ENCODE data around the gene AFF4. TPM values are rescaled to one million over a fixed set of nuclear protein-coding genes. Genes with fewer than 3 reads are reported as not detected.
A peak's percentile ranks its signal among the peaks of the same experiment; 100 is the strongest.

Gene AFF4
- total and polyA plus RNA-seq, 2 of the 4 experiments (the other 2 are of a cell fraction), result 27.3 to 57.2 TPM

- H2AFZ ChIP-seq (replicated peaks; ENCODE audit: low read length, poor library complexity), result no peak overlapping the region
- CTCF ChIA-PET, result interaction anchor here (0.6 to 1.1 kb wide), 2 partner anchors 38 to 42 kb away, joined by 3 to 5 read pairs; no protein-coding TSS in a partner anchor
- no CpG with 5 or more reads among the region's 5 CpGs for WGBS, 2 experiments (ENCODE audit: extremely low coverage in 2 of 2, insufficient read length in 1 of 2)
- no peak overlapping the region for H3K14ac ChIP-seq (replicated peaks; ENCODE audit: low read depth, low read length)
- H2BK120ac ChIP-seq (ENCODE audit: low read depth, low read length), result no peak overlapping the region
- peaks cover 57% of the 10 kb centered on the region for H4K20me1 ChIP-seq (ENCODE audit: insufficient read depth, low read length)
- H3K79me1 ChIP-seq (ENCODE audit: low read depth in 1 of 2, low read length in 2 of 2), result peaks cover 32 to 65% of the 10 kb centered on the region in 2 experiments
- H4K91ac ChIP-seq (ENCODE audit: insufficient read depth, low read depth, low read length), result no peak overlapping the region
- POLR2A ChIA-PET (ENCODE audit: unreplicated experiment), result no interaction called here
- no peak overlapping the region for H3K4me3 ChIP-seq (ENCODE audit: insufficient read depth, low read depth, low read length)
- H2BK20ac ChIP-seq (ENCODE audit: low read depth, low read length), result no peak overlapping the region
- intact Hi-C loops (cut with micrococcal nuclease) (no loop called here), in situ Hi-C loops (cut with MboI; ENCODE audit: low sequenced_read_pairs) (no loop called here), dilution Hi-C loops (cut with HindIII; ENCODE audit: low sequenced_read_pairs, unreplicated experiment) (no loop called here)
- no peak for ATAC-seq (ENCODE audit: low read depth)
- no peak overlapping the region for H4K5ac ChIP-seq (ENCODE audit: low read depth, low read length)
- peak; percentile 23 for DNase-seq
- H3K27ac ChIP-seq (ENCODE audit: insufficient read depth, low read length), result no peak overlapping the region
- no peak overlapping the region for H3K4me2 ChIP-seq (ENCODE audit: low read depth, low read length)
- H3K9me3 ChIP-seq (ENCODE audit: control insufficient read depth, insufficient read depth, low read length), result no peaks in the 10 kb centered on the region
- H2BK5ac ChIP-seq (ENCODE audit: low read depth, low read length, poor library complexity, severe bottlenecking), result no peak overlapping the region
- no peak overlapping the region for H3K23ac ChIP-seq (ENCODE audit: low read depth, low read length)
- BruUV-seq (replicated peaks), result no TSS peak
- peaks cover 39% of the 10 kb centered on the region for H3K36me3 ChIP-seq (ENCODE audit: control insufficient read depth, insufficient read depth, low read length)
- H3K18ac ChIP-seq (ENCODE audit: low read depth, low read length), result no peak overlapping the region
- H3K4ac ChIP-seq (ENCODE audit: low read depth, low read length), result no peak overlapping the region
- no peak overlapping the region for H4K8ac ChIP-seq (ENCODE audit: low read depth in 2 of 2, low read length in 2 of 2)
- H3K56ac ChIP-seq (ENCODE audit: extremely low read depth, insufficient read depth, low read length), result no peak overlapping the region
- 0 out of 2 replicates have a peak, but pooled peaks cover 7% of the 10 kb centered on the region for H3K9me1 ChIP-seq (ENCODE audit: insufficient read depth, low read length)
- H3K27me3 ChIP-seq (ENCODE audit: control insufficient read depth, insufficient read depth, low read length), result no peaks in the 10 kb centered on the region
- no peak overlapping the region for H2AK5ac ChIP-seq (ENCODE audit: low read depth, low read length)
- H2BK15ac ChIP-seq (ENCODE audit: low read depth, low read length), result no peak overlapping the region
- no peak overlapping the region for H3K9ac ChIP-seq (ENCODE audit: low read depth, low read length)
- H2AK9ac ChIP-seq (replicated peaks; ENCODE audit: low read depth, low read length, poor library complexity), result no peak overlapping the region
- no peaks in the 10 kb centered on the region for H3K4me1 ChIP-seq (ENCODE audit: control insufficient read depth, insufficient read depth, low read length)
- TF ChIP-seq POLR2A (IDR thresholded peaks at IDR 0.05; ENCODE audit: low read depth, low read length) (no peak), CTCF (conservative IDR thresholded peaks at IDR 0.05; ENCODE audit: low read depth, low read length) (no peak), BHLHE40 (IDR thresholded peaks at IDR 0.05; ENCODE audit: low read depth, low read length) (no peak), MXI1 (IDR thresholded peaks at IDR 0.05; ENCODE audit: borderline replicate concordance, low read depth, low read length) (no peak), RCOR1 (IDR thresholded peaks at IDR 0.05; ENCODE audit: insufficient replicate concordance, low read length) (no peak), CEBPB (IDR thresholded peaks at IDR 0.05; ENCODE audit: low read depth, low read length) (no peak), RFX5 (IDR thresholded peaks at IDR 0.05; ENCODE audit: low read depth, low read length) (no peak)
Measured at GRCh38 chr5:132915681-132916080, 47.8 kb downstream of the AFF4 start.
